ENCODE results near the gene LIM2. TPM values are rescaled to one million over a fixed set of nuclear protein-coding genes. Genes with fewer than 3 reads are reported as not detected.
A peak's percentile ranks its signal among the peaks of the same experiment; 100 is the strongest.

The LIM2 gene
- total and polyA plus RNA-seq, 2 of the 4 experiments (the other 2 are of a cell fraction), result not detected

DNA sequence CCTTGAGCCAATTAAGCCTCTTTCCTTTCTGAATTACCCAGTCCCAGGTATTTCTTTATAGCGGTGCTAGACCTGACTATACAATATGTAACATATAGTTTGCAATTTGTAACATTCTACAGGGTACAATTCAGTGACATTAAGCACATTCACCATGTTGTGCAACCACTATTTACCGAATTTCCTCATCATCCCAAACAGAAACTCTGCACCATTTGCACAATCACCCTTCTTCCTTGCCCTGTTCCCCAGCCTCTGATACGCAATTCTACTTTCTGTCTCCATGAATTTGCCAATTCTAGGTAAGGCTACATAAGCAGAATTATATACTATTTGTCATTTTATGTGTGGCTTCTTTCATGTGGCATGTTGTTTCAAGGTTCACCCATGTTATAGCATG is 43.4 kb upstream of the LIM2 start:
- no peaks in the 10 kb centered on the region for H3K36me3 ChIP-seq (ENCODE audit: control insufficient read depth, insufficient read depth, low read length)
- no peaks in the 10 kb centered on the region for H3K9me3 ChIP-seq (ENCODE audit: control insufficient read depth, insufficient read depth, low read length)
- no peaks in the 10 kb centered on the region for H3K79me1 ChIP-seq (ENCODE audit: low read depth in 1 of 2, low read length in 2 of 2)
- in situ Hi-C loops (cut with MboI; ENCODE audit: low sequenced_read_pairs) (no loop called here), intact Hi-C loops (cut with micrococcal nuclease) (no loop called here), dilution Hi-C loops (cut with HindIII; ENCODE audit: low sequenced_read_pairs, unreplicated experiment) (no loop called here)
- H3K23ac ChIP-seq (ENCODE audit: low read depth, low read length), result no peak overlapping the region
- no peak overlapping the region for H3K14ac ChIP-seq (replicated peaks; ENCODE audit: low read depth, low read length)
- no TSS peak for BruUV-seq (replicated peaks)
- CTCF ChIA-PET, result no interaction called here
- POLR2A ChIA-PET (ENCODE audit: unreplicated experiment), result no interaction called here
- H3K18ac ChIP-seq (ENCODE audit: low read depth, low read length), result no peak overlapping the region
- H2AK5ac ChIP-seq (ENCODE audit: low read depth, low read length), result no peak overlapping the region
- no peak overlapping the region for H3K56ac ChIP-seq (ENCODE audit: extremely low read depth, insufficient read depth, low read length)
- H2BK5ac ChIP-seq (ENCODE audit: low read depth, low read length, poor library complexity, severe bottlenecking), result no peak overlapping the region
- H4K5ac ChIP-seq (ENCODE audit: low read depth, low read length), result no peak overlapping the region
- H3K4me2 ChIP-seq (ENCODE audit: low read depth, low read length), result no peak overlapping the region
- H3K4me1 ChIP-seq (ENCODE audit: control insufficient read depth, insufficient read depth, low read length), result no peaks in the 10 kb centered on the region
- H3K4me3 ChIP-seq (ENCODE audit: insufficient read depth, low read depth, low read length), result no peak overlapping the region
- H2BK120ac ChIP-seq (ENCODE audit: low read depth, low read length), result no peak overlapping the region
- H3K4ac ChIP-seq (ENCODE audit: low read depth, low read length), result no peak overlapping the region
- no peak overlapping the region for H2AK9ac ChIP-seq (replicated peaks; ENCODE audit: low read depth, low read length, poor library complexity)
- H4K8ac ChIP-seq (ENCODE audit: low read depth in 2 of 2, low read length in 2 of 2), result no peak overlapping the region
- ATAC-seq (ENCODE audit: low read depth) (no peak), DNase-seq (no peak)
- H3K9me1 ChIP-seq (ENCODE audit: insufficient read depth, low read length), result no peaks in the 10 kb centered on the region
- 14% methylated on average over 1 of the region's 3 CpGs; no CpG with 5 or more reads in 1 of the 2 experiments for WGBS, 2 experiments (ENCODE audit: extremely low coverage in 2 of 2, insufficient read length in 1 of 2)
- H2BK15ac ChIP-seq (ENCODE audit: low read depth, low read length), result no peak overlapping the region
- no peak overlapping the region for H3K9ac ChIP-seq (ENCODE audit: low read depth, low read length)
- no peaks in the 10 kb centered on the region for H4K20me1 ChIP-seq (ENCODE audit: insufficient read depth, low read length)
- H2AFZ ChIP-seq (replicated peaks; ENCODE audit: low read length, poor library complexity), result no peak overlapping the region
- TF ChIP-seq, protein P1, sequence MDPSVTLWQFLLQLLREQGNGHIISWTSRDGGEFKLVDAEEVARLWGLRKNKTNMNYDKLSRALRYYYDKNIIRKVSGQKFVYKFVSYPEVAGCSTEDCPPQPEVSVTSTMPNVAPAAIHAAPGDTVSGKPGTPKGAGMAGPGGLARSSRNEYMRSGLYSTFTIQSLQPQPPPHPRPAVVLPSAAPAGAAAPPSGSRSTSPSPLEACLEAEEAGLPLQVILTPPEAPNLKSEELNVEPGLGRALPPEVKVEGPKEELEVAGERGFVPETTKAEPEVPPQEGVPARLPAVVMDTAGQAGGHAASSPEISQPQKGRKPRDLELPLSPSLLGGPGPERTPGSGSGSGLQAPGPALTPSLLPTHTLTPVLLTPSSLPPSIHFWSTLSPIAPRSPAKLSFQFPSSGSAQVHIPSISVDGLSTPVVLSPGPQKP (IDR thresholded peaks at IDR 0.05; ENCODE audit: borderline replicate concordance, low read depth, low read length), result no peak
- TF ChIP-seq CEBPB (IDR thresholded peaks at IDR 0.05; ENCODE audit: low read depth, low read length), result 0 out of 2 replicates have a peak, but pooled peaks have one; percentile 12
- H3K27me3 ChIP-seq (ENCODE audit: control insufficient read depth, insufficient read depth, low read length), result no peaks in the 10 kb centered on the region
- H3K27ac ChIP-seq (ENCODE audit: insufficient read depth, low read length), result no peak overlapping the region
- no peak overlapping the region for H4K91ac ChIP-seq (ENCODE audit: insufficient read depth, low read depth, low read length)
- no peak overlapping the region for H2BK20ac ChIP-seq (ENCODE audit: low read depth, low read length)

Measured in IMR-90 (cell line).